Peyer's patch (tissue), 4 donors: Measurements from ENCODE around the gene PDIK1L. TPM values are rescaled to one million over a fixed set of nuclear protein-coding genes. Genes with fewer than 3 reads are reported as not detected.

Experiments
- DNase-seq, 3 donors: peaks; one replicate each; pipeline ENCODE4 v3.0.0-alpha.2; 2017 to 2019
- H3K27ac ChIP-seq, 4 donors: fragments of 200-600 bp; sonication (generic); one replicate each; pipeline ENCODE4 v1.5.1; 2016 to 2019
- H3K27me3 ChIP-seq, 2 donors: fragments of 200-600 bp; sonication (generic); one replicate each; pipeline ENCODE4 v1.5.1; 2019
- H3K36me3 ChIP-seq, 3 donors: fragments of 200-600 bp; sonication (generic); one replicate each; pipeline ENCODE4 v1.5.1; 2016 to 2019
- H3K4me1 ChIP-seq, 4 donors: fragments of 200-600 bp; sonication (generic); one replicate each; pipeline ENCODE4 v1.5.1; 2016 to 2019
- H3K4me3 ChIP-seq, 4 donors: fragments of 200-600 bp; sonication (generic); 1 replicate in 3 of 4; 2 replicates in 1 of 4; pipeline ENCODE4 v1.5.1; 2016 to 2019; ENCODE audit warnings: mild to moderate bottlenecking in 1 of 4
- H3K9me3 ChIP-seq, 4 donors: fragments of 200-600 bp; sonication (generic); one replicate each; pipeline ENCODE4 v1.5.1; 2016 to 2019; ENCODE audit warnings: mild to moderate bottlenecking in 1 of 4
- CTCF ChIP-seq, 6 experiments: fragments of 450-650 bp in 4 of 6; fragments of 200-600 bp in 2 of 6; sonication (generic) in 1 of 6; IDR thresholded peaks; one replicate each; pipeline ENCODE4 v1.5.1; 2017 to 2019; ENCODE audit warnings: antibody characterized with exemption in 6 of 6, mild to moderate bottlenecking in 3 of 6, moderate library complexity in 1 of 6
- POLR2A ChIP-seq, 2 donors: fragments of 450-650 bp; IDR thresholded peaks; one replicate each; pipeline ENCODE4 v1.5.1; 2017; ENCODE audit warnings: antibody characterized with exemption in 2 of 2, mild to moderate bottlenecking in 2 of 2, moderate library complexity in 2 of 2
- total RNA-seq, 4 donors: library from RNA; depleted of rRNA; stranded (reverse); fragments of >200 nt; gene quantifications; one replicate each; pipeline ENCODE4 v1.1.0, GENCODE V29; 2016

PDIK1L gene
- total RNA-seq, 4 donors from 2014 or later = 8.3 to 13.2 (median 12.4) TPM

- DNase-seq = no peak
- Histone ChIP-seq H3K27me3 (no peaks in the 10 kb centered on the region), H3K9me3 (no peaks in the 10 kb centered on the region), H3K4me3 (no peak overlapping the region), H3K36me3 (no peaks in the 10 kb centered on the region), H3K4me1 (no peaks in the 10 kb centered on the region), H3K27ac (no peak overlapping the region)
- TF ChIP-seq CTCF (IDR thresholded peaks at IDR 0.05) (no peak), POLR2A (IDR thresholded peaks at IDR 0.05) (no peak)
Measured at GRCh38 chr1:26142159-26142558, 30.5 kb downstream of the PDIK1L start.

- peak; percentile 64 to 85 (median 82) for TF ChIP-seq CTCF (IDR thresholded peaks at IDR 0.05)
- TF ChIP-seq POLR2A (IDR thresholded peaks at IDR 0.05) = no peak
- H3K36me3 ChIP-seq = no peaks in the 10 kb centered on the region
- no peaks in the 10 kb centered on the region for H3K4me1 ChIP-seq
- no peak overlapping the region for H3K4me3 ChIP-seq
- H3K9me3 ChIP-seq = no peaks in the 10 kb centered on the region
- H3K27me3 ChIP-seq = no peaks in the 10 kb centered on the region
- peak; percentile 78 to 93 (median 79) for DNase-seq
- H3K27ac ChIP-seq = no peak overlapping the region
Measured at GRCh38 chr1:26145041-26145959, 33.7 kb downstream of the PDIK1L start.

- TF ChIP-seq CTCF (IDR thresholded peaks at IDR 0.05) (no peak), POLR2A (IDR thresholded peaks at IDR 0.05) (no peak)
- Histone ChIP-seq H3K4me3 (no peak overlapping the region), H3K9me3 (no peaks in the 10 kb centered on the region), H3K4me1 (no peaks in the 10 kb centered on the region), H3K27me3 (no peaks in the 10 kb centered on the region), H3K27ac (no peak overlapping the region), H3K36me3 (no peaks in the 10 kb centered on the region)
- no peak for DNase-seq
Measured at GRCh38 chr1:26145960-26146294, 34.3 kb downstream of the PDIK1L start.

GRCh38 chr1:26148887-26149286 is 37.3 kb downstream of the PDIK1L start:
- Histone ChIP-seq H3K27me3 (no peaks in the 10 kb centered on the region), H3K36me3 (no peaks in the 10 kb centered on the region), H3K9me3 (no peaks in the 10 kb centered on the region), H3K4me3 (no peak overlapping the region), H3K27ac (no peak overlapping the region), H3K4me1 (no peaks in the 10 kb centered on the region)
- DNase-seq = peak in 1 of 3 donors; percentile 8
- TF ChIP-seq CTCF (IDR thresholded peaks at IDR 0.05) = no peak
- TF ChIP-seq POLR2A (IDR thresholded peaks at IDR 0.05) = no peak

GRCh38 chr1:26153966-26154532 is 42.4 kb downstream of the PDIK1L start:
- H3K36me3 ChIP-seq = no peaks in the 10 kb centered on the region
- H3K27me3 ChIP-seq = peaks cover 0 to 5% of the 10 kb centered on the region in 2 donors
- no peaks in the 10 kb centered on the region for H3K9me3 ChIP-seq
- no peaks in the 10 kb centered on the region for H3K4me1 ChIP-seq
- no peak overlapping the region for H3K4me3 ChIP-seq
- TF ChIP-seq POLR2A (IDR thresholded peaks at IDR 0.05) = no peak
- no peak for TF ChIP-seq CTCF (IDR thresholded peaks at IDR 0.05)
- H3K27ac ChIP-seq = no peak overlapping the region
- DNase-seq = peak in 1 of 3 donors; percentile 2
